ENCODE data around the gene DEXI. TPM values are rescaled to one million over a fixed set of nuclear protein-coding genes. Genes with fewer than 3 reads are reported as not detected.
A peak's percentile ranks its signal among the peaks of the same experiment; 100 is the strongest.

The DEXI gene
- total RNA-seq, 1 donor from 2014 or later, result 35.6 TPM

- Mint-ChIP-seq H3K27ac (ENCODE audit: unreplicated experiment) (no peak overlapping the region), H3K4me3 (no peak overlapping the region)
Observed at GRCh38 chr16:10980813-10981212, 38.5 kb upstream of the DEXI start.

GRCh38 chr16:10979717-10980601, 37.7 kb upstream of the DEXI start:
- no peaks in the 10 kb centered on the region for H3K36me3 Mint-ChIP-seq (ENCODE audit: low read depth)
- peak overlapping the region; percentile 96 for H3K27ac Mint-ChIP-seq (ENCODE audit: unreplicated experiment)
- no peaks in the 10 kb centered on the region for H3K27me3 Mint-ChIP-seq (ENCODE audit: low read depth)
- H3K9me3 Mint-ChIP-seq, result no peaks in the 10 kb centered on the region
- peaks cover 31% of the 10 kb centered on the region for H3K4me1 Mint-ChIP-seq
- no peak for DNase-seq (ENCODE audit: low read depth, low spot score)
- no peak overlapping the region for H3K4me3 Mint-ChIP-seq
- no peak for TF ChIP-seq CTCF (conservative IDR thresholded peaks at IDR 0.05)

More at GRCh38 chr16:10980813-10981212, 38.5 kb upstream of the DEXI start:
- H3K27me3 Mint-ChIP-seq (ENCODE audit: low read depth), result no peaks in the 10 kb centered on the region
- TF ChIP-seq CTCF (conservative IDR thresholded peaks at IDR 0.05), result no peak
- no peaks in the 10 kb centered on the region for H3K36me3 Mint-ChIP-seq (ENCODE audit: low read depth)
- no peak for DNase-seq (ENCODE audit: low read depth, low spot score)
- peaks cover 31% of the 10 kb centered on the region for H3K4me1 Mint-ChIP-seq
- H3K9me3 Mint-ChIP-seq, result no peaks in the 10 kb centered on the region

GRCh38 chr16:10978871-10979446, 36.7 kb upstream of the DEXI start:
- H3K27me3 Mint-ChIP-seq (ENCODE audit: low read depth), result no peaks in the 10 kb centered on the region

DNA sequence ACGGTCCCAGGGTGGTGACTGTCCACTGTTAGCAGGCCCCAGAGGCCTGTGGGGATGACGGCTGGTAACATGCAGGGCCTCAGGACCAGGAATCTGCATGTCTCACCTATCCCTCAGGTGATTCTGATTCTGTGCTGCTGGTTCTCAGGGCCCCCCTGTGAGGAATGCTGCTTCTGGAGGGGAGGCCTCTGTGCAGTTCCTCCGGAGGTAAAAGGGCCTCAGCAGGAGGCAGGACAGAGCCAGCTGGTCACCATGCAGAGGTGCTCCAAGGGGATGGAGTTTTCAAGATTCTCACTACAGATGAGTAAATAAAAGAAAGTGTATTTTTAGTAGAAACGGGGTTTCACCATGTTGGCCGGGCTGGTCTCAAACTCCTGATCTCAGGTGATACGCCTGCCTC, 35.9 kb upstream of the DEXI start:
- no peak for DNase-seq (ENCODE audit: low read depth, low spot score)

More at GRCh38 chr16:10978871-10979446, 36.7 kb upstream of the DEXI start:
- Mint-ChIP-seq H3K4me1 (peaks cover 26% of the 10 kb centered on the region), H3K9me3 (no peaks in the 10 kb centered on the region), H3K36me3 (ENCODE audit: low read depth) (no peaks in the 10 kb centered on the region), H3K27ac (ENCODE audit: unreplicated experiment) (peak overlapping the region; percentile 96), H3K4me3 (no peak overlapping the region)
- TF ChIP-seq CTCF (conservative IDR thresholded peaks at IDR 0.05), result no peak
- no peak for DNase-seq (ENCODE audit: low read depth, low spot score)

GRCh38 chr16:10976634-10977033, 34.4 kb upstream of the DEXI start:
- H3K4me3 Mint-ChIP-seq, result no peak overlapping the region
- DNase-seq (ENCODE audit: low read depth, low spot score), result no peak
- peak overlapping the region; percentile 88 for H3K27ac Mint-ChIP-seq (ENCODE audit: unreplicated experiment)
- H3K4me1 Mint-ChIP-seq, result peaks cover 39% of the 10 kb centered on the region
- TF ChIP-seq CTCF (conservative IDR thresholded peaks at IDR 0.05), result no peak
- H3K36me3 Mint-ChIP-seq (ENCODE audit: low read depth), result no peaks in the 10 kb centered on the region
- H3K9me3 Mint-ChIP-seq, result no peaks in the 10 kb centered on the region
- H3K27me3 Mint-ChIP-seq (ENCODE audit: low read depth), result no peaks in the 10 kb centered on the region

More for the DNA sequence above, 35.9 kb upstream of the DEXI start:
- Mint-ChIP-seq H3K36me3 (ENCODE audit: low read depth) (no peaks in the 10 kb centered on the region), H3K4me1 (peaks cover 29% of the 10 kb centered on the region), H3K27me3 (ENCODE audit: low read depth) (no peaks in the 10 kb centered on the region), H3K4me3 (no peak overlapping the region), H3K27ac (ENCODE audit: unreplicated experiment) (no peak overlapping the region), H3K9me3 (no peaks in the 10 kb centered on the region)
- TF ChIP-seq CTCF (conservative IDR thresholded peaks at IDR 0.05), result no peak

All from neural crest cell (in vitro differentiated cells).